BLaER1 treated with 17β-estradiol and CSF1 and Interleukin-3, amounts not matched to agents 10 nM and 100 nM (cell line): ENCODE data around the gene CBLB.

Source experiments
- H3K27ac ChIP-seq, 11 experiments: shearing (Covaris generic); formaldehyde crosslinking; 2 replicates each; pipeline ENCODE4 v1.8.1; 2022
- H3K27me3 ChIP-seq, 11 experiments: shearing (Covaris generic); formaldehyde crosslinking; 2 replicates each; pipeline ENCODE4 v1.8.1; 2022
- H3K36me3 ChIP-seq, 11 experiments: shearing (Covaris generic); formaldehyde crosslinking; 2 replicates each; pipeline ENCODE4 v1.8.1; 2022
- H3K4me1 ChIP-seq, 10 experiments: shearing (Covaris generic); formaldehyde crosslinking; 2 replicates each; pipeline ENCODE4 v1.8.1; 2022
- H3K4me2 ChIP-seq, 11 experiments: shearing (Covaris generic); formaldehyde crosslinking; 2 replicates each; pipeline ENCODE4 v1.8.1; 2022
- H3K4me3 ChIP-seq, 10 experiments: shearing (Covaris generic); formaldehyde crosslinking; 2 replicates each; pipeline ENCODE4 v1.8.1; 2022
- H3K9ac ChIP-seq, 11 experiments: shearing (Covaris generic); formaldehyde crosslinking; 2 replicates each; pipeline ENCODE4 v1.8.1; 2022
- H3K9me3 ChIP-seq, 11 experiments: shearing (Covaris generic); formaldehyde crosslinking; replicated peaks in 1 of 11; 2 replicates each; pipeline ENCODE4 v1.8.1; 2022
- H4K20me1 ChIP-seq, 11 experiments: shearing (Covaris generic); formaldehyde crosslinking; 2 replicates each; pipeline ENCODE4 v1.8.1; 2022
- Cebpa-rat ChIP-seq, 11 experiments: shearing (Covaris generic); IDR thresholded peaks; 2 replicates each; pipeline ENCODE4 v1.8.1; 2022

CBLB gene

DNA sequence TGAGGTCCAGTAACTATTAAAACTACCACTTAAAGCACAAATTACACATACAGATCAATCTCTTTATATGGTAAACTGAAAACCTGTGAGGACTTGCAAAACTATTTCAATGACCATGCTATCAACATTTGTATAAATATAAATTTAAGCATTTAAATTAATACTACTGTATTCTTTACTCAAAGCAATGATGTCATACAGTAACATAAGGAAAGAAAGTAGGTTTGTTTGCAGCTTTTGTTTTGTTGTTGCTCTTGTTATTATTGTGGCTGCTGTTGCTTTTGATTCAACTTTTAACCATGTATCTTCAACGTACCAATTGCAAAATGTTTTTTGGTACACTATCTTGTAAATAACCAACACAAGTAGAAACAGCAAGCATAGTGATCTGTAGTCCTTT lies 22.0 kb downstream of the CBLB start:
- H3K9me3 ChIP-seq: no peaks in the 10 kb centered on the region
- no peak overlapping the region for H3K4me2 ChIP-seq
- H4K20me1 ChIP-seq: peaks cover 0 to 54% (median 0%) of the 10 kb centered on the region in 11 experiments; a peak in 6 of 22 replicates
- no peak overlapping the region for H3K4me3 ChIP-seq
- peaks cover 19 to 79% (median 44%) of the 10 kb centered on the region in 11 experiments; a peak in 19 of 22 replicates for H3K36me3 ChIP-seq
- H3K9ac ChIP-seq: no peak overlapping the region
- peaks cover 0 to 10% (median 0%) of the 10 kb centered on the region in 10 experiments; a peak in 2 of 20 replicates for H3K4me1 ChIP-seq
- H3K27me3 ChIP-seq: no peaks in the 10 kb centered on the region
- TF ChIP-seq Cebpa-rat (IDR thresholded peaks at IDR 0.05): no peak
- H3K27ac ChIP-seq: no peak overlapping the region

DNA sequence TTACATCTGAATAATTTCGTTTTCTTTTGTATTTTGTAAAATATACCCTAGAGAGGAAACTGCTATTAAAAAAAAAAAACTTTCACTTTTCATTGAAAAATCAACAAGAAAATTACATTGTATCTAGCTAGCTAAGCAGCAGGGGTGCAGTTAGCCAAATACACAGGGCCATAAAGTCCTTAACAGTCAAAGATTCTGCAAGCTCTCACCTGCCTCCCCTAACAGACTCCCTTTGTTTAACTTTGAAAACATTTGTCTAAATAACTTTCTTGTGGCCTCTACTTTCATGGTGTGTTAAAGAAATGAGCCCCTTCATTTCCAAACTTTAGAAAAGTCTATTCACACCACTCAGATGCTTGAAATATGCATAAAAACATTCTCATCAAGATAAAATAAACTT lies 23.3 kb downstream of the CBLB start:
- Histone ChIP-seq H4K20me1 (peaks cover 0 to 48% (median 0%) of the 10 kb centered on the region in 11 experiments; a peak in 6 of 22 replicates), H3K27me3 (no peaks in the 10 kb centered on the region), H3K4me3 (no peak overlapping the region), H3K4me2 (no peak overlapping the region), H3K4me1 (no peaks in the 10 kb centered on the region), H3K9me3 (no peaks in the 10 kb centered on the region), H3K9ac (no peak overlapping the region), H3K36me3 (peaks cover 11 to 70% (median 32%) of the 10 kb centered on the region in 11 experiments; a peak in 17 of 22 replicates), H3K27ac (no peak overlapping the region)
- no peak for TF ChIP-seq Cebpa-rat (IDR thresholded peaks at IDR 0.05)

GRCh38 chr3:105844704-105845103 lies 24.1 kb downstream of the CBLB start:
- Histone ChIP-seq H3K9ac (no peak overlapping the region), H3K36me3 (peaks cover 11 to 70% (median 30%) of the 10 kb centered on the region in 11 experiments; a peak in 16 of 22 replicates), H3K4me2 (no peak overlapping the region), H3K4me3 (no peak overlapping the region), H3K9me3 (no peaks in the 10 kb centered on the region), H3K4me1 (no peaks in the 10 kb centered on the region), H3K27me3 (no peaks in the 10 kb centered on the region), H3K27ac (no peak overlapping the region), H4K20me1 (peaks cover 0 to 47% (median 0%) of the 10 kb centered on the region in 11 experiments; a peak in 6 of 22 replicates)
- TF ChIP-seq Cebpa-rat (IDR thresholded peaks at IDR 0.05): no peak

GRCh38 chr3:105843994-105844393 lies 24.8 kb downstream of the CBLB start:
- Histone ChIP-seq H3K4me3 (no peak overlapping the region), H3K9ac (no peak overlapping the region), H3K27me3 (no peaks in the 10 kb centered on the region), H3K4me1 (no peaks in the 10 kb centered on the region), H3K36me3 (peaks cover 17 to 70% (median 34%) of the 10 kb centered on the region in 11 experiments; a peak in 18 of 22 replicates), H4K20me1 (peaks cover 0 to 47% (median 0%) of the 10 kb centered on the region in 11 experiments; a peak in 6 of 22 replicates), H3K9me3 (no peaks in the 10 kb centered on the region), H3K4me2 (no peak overlapping the region), H3K27ac (no peak overlapping the region)
- no peak for TF ChIP-seq Cebpa-rat (IDR thresholded peaks at IDR 0.05)

- H3K4me1 ChIP-seq: peaks cover 0 to 4% (median under 1%) of the 10 kb centered on the region in 10 experiments; a peak in 6 of 20 replicates
- no peak overlapping the region for H3K4me3 ChIP-seq
- peaks cover 18 to 70% (median 31%) of the 10 kb centered on the region in 11 experiments; a peak in 18 of 22 replicates for H3K36me3 ChIP-seq
- H4K20me1 ChIP-seq: peaks cover 0 to 47% (median 0%) of the 10 kb centered on the region in 11 experiments; a peak in 3 of 22 replicates
- H3K27me3 ChIP-seq: no peaks in the 10 kb centered on the region
- no peak overlapping the region for H3K4me2 ChIP-seq
- TF ChIP-seq Cebpa-rat (IDR thresholded peaks at IDR 0.05): no peak
- H3K9ac ChIP-seq: no peak overlapping the region
- no peak overlapping the region for H3K27ac ChIP-seq
- H3K9me3 ChIP-seq: no peaks in the 10 kb centered on the region
Measured at GRCh38 chr3:105842943-105843342, 25.9 kb downstream of the CBLB start.

DNA sequence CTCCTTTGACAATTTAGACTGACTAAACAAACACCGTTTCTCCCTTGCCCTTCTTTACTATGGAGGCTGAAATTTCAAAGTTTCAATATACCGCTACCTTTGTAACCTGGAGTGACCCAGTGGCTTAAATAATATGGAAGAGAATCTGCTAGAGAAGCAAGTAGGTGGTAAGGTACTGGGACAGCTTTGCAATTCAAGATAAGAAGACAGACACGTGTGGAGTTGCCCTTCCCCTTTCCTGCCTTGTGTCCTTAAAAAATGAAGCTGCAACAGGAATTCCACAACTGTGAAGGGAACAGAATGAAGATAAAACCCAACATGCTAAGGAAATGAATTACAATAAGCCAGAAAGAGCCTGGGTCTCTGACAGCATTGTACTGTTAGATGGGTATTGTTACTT lies 26.4 kb downstream of the CBLB start:
- Histone ChIP-seq H3K9me3 (no peaks in the 10 kb centered on the region), H3K27ac (no peak overlapping the region)

GRCh38 chr3:105837947-105838346 lies 30.9 kb downstream of the CBLB start:
- peaks cover 0 to 14% (median 6%) of the 10 kb centered on the region in 10 experiments; a peak in 11 of 20 replicates for H3K4me1 ChIP-seq

More for the DNA sequence above, 26.4 kb downstream of the CBLB start:
- no peak for TF ChIP-seq Cebpa-rat (IDR thresholded peaks at IDR 0.05)
- Histone ChIP-seq H3K36me3 (peaks cover 15 to 67% (median 27%) of the 10 kb centered on the region in 11 experiments; a peak in 18 of 22 replicates), H3K4me1 (peaks cover 0 to 7% (median 5%) of the 10 kb centered on the region in 10 experiments; a peak in 6 of 20 replicates), H3K9ac (no peak overlapping the region), H3K4me3 (no peak overlapping the region), H4K20me1 (peaks cover 0 to 47% (median 0%) of the 10 kb centered on the region in 11 experiments; a peak in 2 of 22 replicates), H3K27me3 (no peaks in the 10 kb centered on the region), H3K4me2 (no peak overlapping the region)

DNA sequence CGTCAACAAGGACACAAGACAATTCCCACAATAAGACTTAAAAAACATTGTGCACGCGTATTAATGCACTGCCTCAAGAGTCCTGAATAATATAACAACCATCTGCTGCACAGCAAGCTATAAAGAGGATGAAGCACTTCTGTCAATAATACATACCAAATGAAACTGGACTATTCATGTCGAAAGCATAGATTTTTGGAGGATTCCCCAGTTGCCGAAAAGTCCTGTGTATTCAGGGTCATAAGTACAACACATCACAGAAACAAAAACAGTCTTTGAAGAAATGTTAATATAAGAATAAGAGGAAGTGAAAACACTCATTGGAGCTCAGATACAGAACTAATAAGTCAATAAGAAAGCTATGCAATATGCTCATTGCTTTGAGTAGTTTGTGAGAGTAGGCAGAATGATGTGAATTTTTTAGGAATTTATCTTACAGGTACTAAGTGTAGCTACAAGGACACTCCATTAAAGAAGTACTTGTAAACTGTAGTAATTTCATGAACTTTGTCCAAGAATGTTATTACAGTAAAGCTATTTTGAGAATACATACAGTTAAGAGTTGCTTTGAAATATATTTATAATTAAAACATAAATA lies 31.6 kb downstream of the CBLB start:
- Histone ChIP-seq H3K27me3 (no peaks in the 10 kb centered on the region), H4K20me1 (peaks cover 0 to 44% (median 0%) of the 10 kb centered on the region in 11 experiments; a peak in 2 of 22 replicates), H3K4me2 (peak overlapping the region in 3 of 11 experiments; percentile 22 to 54 (median 23); a peak in 5 of 22 replicates), H3K4me1 (peaks cover 0 to 14% (median 6%) of the 10 kb centered on the region in 10 experiments; a peak in 11 of 20 replicates), H3K9me3 (no peaks in the 10 kb centered on the region), H3K36me3 (peaks cover 9 to 51% (median 21%) of the 10 kb centered on the region in 11 experiments; a peak in 18 of 22 replicates), H3K4me3 (no peak overlapping the region), H3K9ac (no peak overlapping the region), H3K27ac (no peak overlapping the region)
- TF ChIP-seq Cebpa-rat (IDR thresholded peaks at IDR 0.05): no peak

More at GRCh38 chr3:105837947-105838346, 30.9 kb downstream of the CBLB start:
- H3K4me3 ChIP-seq: no peak overlapping the region
- H3K36me3 ChIP-seq: peaks cover 13 to 51% (median 24%) of the 10 kb centered on the region in 11 experiments; a peak in 18 of 22 replicates
- H3K4me2 ChIP-seq: peak overlapping the region in 2 of 11 experiments; percentile 23 to 54; a peak in 1 of 22 replicates
- H3K27ac ChIP-seq: no peak overlapping the region
- no peaks in the 10 kb centered on the region for H3K9me3 ChIP-seq
- TF ChIP-seq Cebpa-rat (IDR thresholded peaks at IDR 0.05): no peak
- H3K9ac ChIP-seq: no peak overlapping the region
- H4K20me1 ChIP-seq: peaks cover 0 to 44% (median 0%) of the 10 kb centered on the region in 11 experiments; a peak in 2 of 22 replicates
- H3K27me3 ChIP-seq: no peaks in the 10 kb centered on the region

GRCh38 chr3:105836533-105836932 lies 32.3 kb downstream of the CBLB start:
- peaks cover 9 to 45% (median 15%) of the 10 kb centered on the region in 11 experiments; a peak in 15 of 22 replicates for H3K36me3 ChIP-seq
- H4K20me1 ChIP-seq: peaks cover 0 to 49% (median 0%) of the 10 kb centered on the region in 11 experiments; a peak in 2 of 22 replicates
- H3K4me1 ChIP-seq: peaks cover 0 to 14% (median 6%) of the 10 kb centered on the region in 10 experiments; a peak in 11 of 20 replicates
- H3K27ac ChIP-seq: no peak overlapping the region
- H3K9ac ChIP-seq: no peak overlapping the region
- H3K27me3 ChIP-seq: no peaks in the 10 kb centered on the region
- H3K4me3 ChIP-seq: no peak overlapping the region
- no peaks in the 10 kb centered on the region for H3K9me3 ChIP-seq
- H3K4me2 ChIP-seq: no peak overlapping the region; a peak in 1 of 22 replicates
- TF ChIP-seq Cebpa-rat (IDR thresholded peaks at IDR 0.05): no peak
